Endometrial microvascular endothelial cells (primary cell): ENCODE results near the gene SPRTN. TPM values are rescaled to one million over a fixed set of nuclear protein-coding genes. Genes with fewer than 3 reads are reported as not detected.
"Not testable (repeated sequence)": the region's sequence is repeated elsewhere in the genome, so short reads cannot be mapped to it uniquely, and the experiment has no call there.

Experiments used
- in situ Hi-C: cut with HindIII; loops from 2 replicates; pipeline ENCODE4 v1.10.0; 2017; ENCODE audit warnings: low sequenced_read_pairs, low pct_unique_long_range_greater_than_20kb; ENCODE audit errors: inconsistent ontology term
- total RNA-seq: library from RNA; depleted of rRNA; stranded (reverse); fragments of >200 nt; gene quantifications from one replicate; pipeline ENCODE4 v1.2.3, GENCODE V29; 2015; ENCODE audit errors: inconsistent ontology term

Gene SPRTN
- total RNA-seq, 1 donor from 2014 or later = 16.8 TPM

DNA sequence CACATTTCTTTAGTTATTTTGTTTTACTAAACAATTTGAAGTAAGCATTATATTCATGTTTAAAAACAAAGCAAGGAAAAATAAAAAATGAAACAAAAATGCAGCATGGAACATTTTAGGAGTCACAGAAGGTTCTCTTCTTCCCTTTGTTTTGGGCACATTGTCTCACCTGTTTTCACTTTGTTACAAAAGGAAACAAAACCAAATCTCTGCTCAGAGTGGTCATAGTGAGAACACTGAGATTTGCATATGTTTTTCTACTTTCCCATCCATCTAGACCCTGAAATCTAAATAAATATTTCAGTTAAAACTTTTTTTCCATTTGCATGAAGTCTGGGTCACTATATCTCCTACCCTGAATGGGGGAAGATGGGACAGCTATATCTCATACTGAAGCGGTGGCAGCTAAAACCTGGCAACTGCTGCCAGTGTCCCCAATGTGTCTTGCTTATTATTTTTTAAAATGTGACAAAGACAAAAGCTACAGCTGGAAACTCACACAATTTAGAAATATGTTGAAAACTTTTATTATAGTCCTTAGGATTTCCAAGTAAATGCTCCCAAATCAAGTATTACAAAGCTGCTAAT lies 3.9 kb upstream of the SPRTN start:
- in situ Hi-C loops = no loop called here

DNA sequence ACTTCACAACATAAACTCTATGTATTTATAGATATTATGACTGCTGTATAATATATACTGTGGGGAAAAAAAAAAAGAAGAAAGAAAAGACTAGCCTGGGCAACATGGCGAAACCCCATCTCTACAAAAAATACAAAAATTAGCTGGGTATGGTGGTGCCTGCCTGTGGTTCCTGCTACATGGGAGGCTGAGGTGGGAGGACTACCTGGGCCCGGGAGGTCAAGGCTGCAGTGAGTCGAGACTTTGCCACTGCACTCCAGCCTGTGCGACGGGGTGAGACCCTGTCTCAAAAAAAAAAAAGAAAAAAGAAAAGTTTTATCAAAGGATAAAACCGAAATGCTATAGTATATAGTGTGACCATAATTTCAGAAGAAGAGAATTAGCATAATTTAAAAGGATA lies 3.1 kb upstream of the SPRTN start:
- in situ Hi-C loops = no loop called here

DNA sequence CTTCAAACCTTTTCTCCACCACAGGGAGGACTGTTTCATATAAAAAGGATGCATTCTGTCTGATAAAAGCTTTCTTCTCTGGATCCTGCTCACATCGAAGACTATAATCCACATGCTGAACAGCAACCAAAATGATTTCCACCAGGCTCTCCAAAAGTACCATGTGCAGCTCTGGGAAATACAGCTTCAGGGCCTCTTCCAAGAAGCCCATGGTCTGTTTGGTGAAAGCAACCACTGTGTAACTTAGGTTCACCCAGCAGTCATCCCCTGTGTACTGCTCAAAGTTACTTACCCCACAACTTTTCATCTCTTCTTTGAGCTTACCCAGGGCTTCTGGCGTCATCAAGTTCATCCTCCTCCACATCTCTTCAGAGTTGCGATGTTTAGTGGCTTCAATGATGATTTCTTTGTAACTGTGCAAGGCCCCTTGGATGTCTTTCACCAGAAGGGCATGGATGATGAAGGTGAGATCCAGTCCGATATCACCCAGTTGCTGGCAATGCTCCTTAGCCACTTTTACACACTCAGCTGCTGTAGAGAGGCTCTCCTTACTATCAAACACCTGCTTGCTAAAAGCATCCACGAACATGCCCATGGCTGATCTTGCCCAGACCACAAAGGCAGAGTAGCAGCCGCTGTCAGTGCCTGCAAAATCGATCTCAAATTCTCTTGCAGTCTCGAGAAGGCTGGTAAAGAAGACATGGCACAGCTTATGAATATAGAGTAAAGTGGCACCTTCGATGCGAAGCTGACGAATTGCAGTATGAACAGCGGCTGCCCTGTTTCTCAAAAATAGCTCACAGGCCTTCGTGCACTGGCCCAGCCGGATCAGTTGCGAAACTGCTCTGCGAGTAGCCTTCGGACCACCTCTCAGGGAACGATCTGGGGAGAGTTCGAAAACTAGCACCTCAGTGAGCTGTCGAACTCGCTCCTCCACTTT lies 2.2 kb upstream of the SPRTN start:
- in situ Hi-C loops = no loop called here

GRCh38 chr1:231337043-231337471 lies 1.0 kb upstream of the SPRTN start:
- in situ Hi-C loops = no loop called here

GRCh38 chr1:231337472-231338269 lies 422 bp upstream of the SPRTN start, which contains the start of gene EXOC8:
Gene EXOC8 (minus strand): TSS chr1:231337852. CDS start chr1:231337745, 107 bp downstream.
- in situ Hi-C loops = no loop called here

DNA sequence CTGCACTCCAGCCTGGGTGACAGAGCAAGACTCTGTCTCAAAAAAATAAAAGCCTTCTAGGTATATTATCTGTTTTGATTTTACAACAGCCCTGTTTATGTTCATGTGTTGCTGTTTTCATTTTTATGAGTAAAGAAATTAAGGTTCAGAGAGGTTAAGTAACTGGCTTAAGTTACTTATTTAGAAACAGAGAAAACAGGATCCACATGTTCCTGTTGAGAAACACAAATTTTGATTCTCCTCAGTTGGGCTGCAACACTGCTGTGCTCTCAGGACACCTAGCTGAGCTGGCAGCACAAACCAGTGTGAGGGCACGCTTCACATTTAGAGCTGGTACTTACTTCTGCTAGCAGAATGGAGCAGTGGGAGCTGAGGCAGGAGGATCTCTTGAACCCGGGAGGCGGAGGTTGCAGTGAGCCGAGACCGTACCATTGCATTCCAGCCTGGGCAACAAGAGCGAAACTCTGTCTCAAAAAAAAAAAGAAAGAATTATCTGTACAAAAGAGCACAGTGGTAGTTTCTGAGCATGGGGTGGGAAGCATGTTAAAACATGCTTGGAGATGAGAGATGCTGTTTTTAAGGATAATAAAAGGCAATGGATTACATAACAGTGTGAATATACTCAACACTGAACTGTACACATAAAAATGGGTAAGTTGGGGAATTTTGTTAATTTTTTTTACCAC lies 2.4 kb downstream of the SPRTN start:
- in situ Hi-C loops = no loop called here

DNA sequence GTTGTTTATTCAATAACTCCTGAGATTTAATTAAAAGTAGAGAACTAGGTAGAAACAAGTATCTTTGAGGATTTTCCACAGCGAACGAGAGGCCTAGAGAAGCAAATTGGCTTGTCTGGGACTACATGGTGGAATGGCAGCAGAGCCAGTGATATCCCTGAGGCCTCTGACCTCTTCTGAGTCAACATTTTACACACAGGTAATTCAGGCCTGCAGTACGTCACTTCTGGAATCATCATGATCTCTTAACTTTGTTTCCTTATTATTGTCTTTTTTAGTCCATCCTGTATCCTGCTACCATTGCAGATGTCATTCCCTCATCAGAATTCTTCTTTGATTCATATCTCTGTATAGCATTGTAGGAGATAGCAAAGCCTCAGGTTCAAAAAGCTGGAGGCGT lies 9.9 kb downstream of the SPRTN start:
- in situ Hi-C loops = no loop called here

DNA sequence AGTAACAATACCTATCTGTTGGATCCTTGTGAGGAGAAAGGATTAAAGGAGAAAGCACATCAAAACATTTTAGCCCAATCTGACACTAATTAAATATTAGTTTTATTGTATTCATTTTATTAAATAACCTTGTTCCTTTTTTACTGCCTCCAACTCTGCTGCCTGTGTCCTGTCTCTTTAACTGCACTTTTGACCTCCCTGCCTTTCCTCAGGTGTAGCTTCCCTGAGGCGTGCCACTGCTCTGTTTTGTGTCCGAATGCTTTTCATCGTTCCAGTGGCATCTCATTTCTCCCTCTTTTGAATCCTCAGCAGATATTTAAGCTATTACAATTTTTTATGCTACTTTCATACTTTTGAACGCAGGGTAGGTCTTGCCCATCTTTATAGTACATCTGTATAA lies 10.3 kb downstream of the SPRTN start:
- in situ Hi-C loops = no loop called here

DNA sequence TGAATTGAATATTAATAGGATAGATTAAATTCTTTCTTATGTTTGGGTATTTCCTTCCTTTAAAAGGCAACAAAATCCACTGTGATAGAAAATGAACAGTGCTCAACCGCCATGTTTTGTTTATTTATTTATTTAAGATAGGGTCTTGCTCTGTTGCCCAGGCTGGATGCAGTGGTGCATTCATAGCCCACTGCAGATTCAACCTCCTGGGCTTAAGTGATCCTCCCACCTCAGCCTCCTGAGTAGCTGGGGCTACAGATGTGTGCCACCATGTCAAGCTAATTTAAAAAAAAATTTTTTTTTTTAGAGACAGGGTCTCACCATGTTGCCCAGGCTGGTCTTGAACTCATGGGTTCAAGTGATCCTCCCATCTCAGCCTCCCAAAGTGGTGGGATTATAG lies 10.8 kb downstream of the SPRTN start:
- in situ Hi-C loops = not testable (repeated sequence)

- in situ Hi-C loops = no loop called here
Measured at GRCh38 chr1:231351816-231352215, 13.7 kb downstream of the SPRTN start.

DNA sequence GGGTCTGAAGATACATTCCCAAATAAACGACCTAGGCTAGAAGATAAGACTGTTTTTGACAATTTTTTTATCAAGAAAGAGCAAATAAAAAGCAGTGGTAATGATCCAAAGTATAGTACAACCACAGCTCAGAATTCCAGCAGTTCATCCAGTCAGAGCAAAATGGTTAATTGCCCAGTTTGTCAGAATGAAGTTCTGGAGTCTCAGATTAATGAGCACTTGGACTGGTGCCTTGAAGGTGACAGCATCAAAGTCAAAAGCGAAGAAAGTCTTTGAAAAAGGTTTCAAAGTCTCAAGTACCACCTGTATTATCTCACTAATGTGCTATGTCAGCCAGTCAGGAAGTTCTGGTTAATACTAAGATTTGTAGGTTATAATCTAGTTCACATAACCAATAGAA lies 15.0 kb downstream of the SPRTN start:
- in situ Hi-C loops = no loop called here

GRCh38 chr1:231354330-231355020 lies 16.4 kb downstream of the SPRTN start:
- in situ Hi-C loops = no loop called here

DNA sequence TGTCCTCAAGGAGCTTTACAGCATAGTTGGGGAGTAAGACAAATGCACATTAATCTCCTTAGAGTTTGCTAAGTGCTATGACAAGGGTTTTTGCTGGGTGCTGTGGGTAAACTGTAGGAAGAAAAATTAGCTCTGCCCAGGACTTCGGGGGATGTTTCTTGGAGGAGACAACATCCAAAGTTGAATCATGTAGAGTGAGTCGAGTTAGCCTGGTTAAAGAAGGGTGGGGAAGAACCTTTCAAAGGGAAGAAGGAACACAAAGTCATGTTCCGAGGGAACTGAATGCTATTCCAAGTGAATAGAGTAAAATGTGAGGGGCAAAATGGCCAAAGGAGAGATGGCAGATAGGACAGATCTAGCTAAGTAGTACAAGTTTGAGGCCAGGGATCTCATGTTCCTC lies 17.1 kb downstream of the SPRTN start:
- in situ Hi-C loops = no loop called here

DNA sequence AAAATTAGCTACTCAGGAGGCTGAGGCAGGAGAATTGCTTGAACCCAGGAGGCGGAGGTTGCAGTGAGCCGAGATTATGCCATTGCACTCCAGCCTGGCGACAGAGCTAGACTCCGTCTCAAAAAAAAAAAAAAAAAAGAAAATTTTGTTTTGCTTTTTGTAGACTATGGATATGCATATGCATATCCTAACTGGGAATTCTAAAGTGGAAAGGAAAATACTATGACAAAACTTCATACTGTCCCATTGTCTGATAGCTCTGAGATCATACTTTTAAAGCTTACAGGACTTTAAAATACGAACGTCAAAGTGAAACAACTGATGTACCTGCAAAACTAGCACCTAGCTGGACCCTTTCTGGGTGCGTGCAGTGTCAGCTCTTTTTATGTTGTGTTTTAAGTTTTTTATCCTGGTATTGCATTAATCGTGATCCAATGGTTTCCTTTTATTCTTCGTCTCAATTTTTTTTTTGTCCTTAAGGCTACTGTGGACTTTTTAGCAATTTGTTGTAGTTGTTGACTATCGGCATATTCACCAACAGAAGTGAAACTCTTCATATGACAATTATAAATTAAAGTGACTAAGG lies 19.2 kb downstream of the SPRTN start:
- in situ Hi-C loops = no loop called here

- in situ Hi-C loops = no loop called here
Measured at GRCh38 chr1:231357831-231358354, 19.8 kb downstream of the SPRTN start.

DNA sequence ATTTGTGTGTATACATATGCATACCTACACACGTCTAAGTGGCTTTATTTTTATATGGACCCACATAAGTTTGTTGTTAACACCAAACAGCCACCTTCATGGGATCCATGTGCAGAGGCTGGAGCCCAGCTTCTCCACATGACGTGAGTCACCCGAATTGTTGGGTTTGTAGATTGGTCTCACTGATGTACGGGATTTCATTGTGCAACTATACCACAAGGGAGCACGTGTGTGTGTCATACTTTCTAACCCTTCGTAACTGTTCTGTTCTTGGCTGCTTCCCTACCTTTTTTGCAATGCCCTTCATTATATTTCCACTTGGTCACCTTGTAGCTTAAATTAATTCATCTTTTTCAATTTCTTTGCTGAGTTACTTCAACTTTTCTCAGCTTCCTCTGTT lies 21.0 kb downstream of the SPRTN start:
- in situ Hi-C loops = no loop called here

DNA sequence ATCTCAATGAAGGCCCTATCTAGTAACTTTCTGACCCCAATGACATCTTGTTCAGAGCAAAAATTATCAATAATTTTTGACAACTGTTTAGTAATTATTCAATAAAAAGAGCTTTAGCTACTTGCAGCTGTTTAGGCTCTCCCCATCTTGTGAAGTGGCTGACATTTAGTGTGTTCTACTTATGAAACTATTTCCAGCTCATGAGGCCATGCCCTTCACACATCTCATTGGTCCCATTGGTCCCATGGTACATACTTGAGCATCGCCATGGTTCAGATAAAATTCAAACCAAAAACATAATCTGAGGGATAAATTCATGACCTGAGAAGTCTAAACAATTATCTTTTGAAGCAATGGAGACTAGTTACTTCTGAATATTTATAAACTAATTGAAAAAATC lies 24.2 kb downstream of the SPRTN start:
- in situ Hi-C loops = no loop called here

GRCh38 chr1:231363624-231364023 lies 25.5 kb downstream of the SPRTN start:
- in situ Hi-C loops = no loop called here
